Esophagus muscularis mucosa (tissue), 4 donors: ENCODE data around the gene PHLDA1.

Source experiments
- CTCF ChIP-seq, 3 experiments: fragments of 200-600 bp in 2 of 3; fragments of 450-650 bp in 1 of 3; sonication (generic) in 2 of 3; IDR thresholded peaks; one replicate each; pipeline ENCODE4 v1.5.1; 2017 to 2019; ENCODE audit warnings: antibody characterized with exemption in 3 of 3, mild to moderate bottlenecking in 2 of 3, moderate library complexity in 1 of 3
- EP300 ChIP-seq: sonication (generic); formaldehyde crosslinking; IDR thresholded peaks from one replicate; pipeline ENCODE4 v1.6.1; 2017; ENCODE audit warnings: antibody characterized with exemption
- POLR2A ChIP-seq: fragments of 450-650 bp; IDR thresholded peaks from one replicate; pipeline ENCODE4 v1.6.1; 2017; ENCODE audit warnings: antibody characterized with exemption, moderate library complexity, mild to moderate bottlenecking, low read depth

- TF ChIP-seq POLR2A (no peak), EP300 (no peak), CTCF (IDR thresholded peaks at IDR 0.05) (no peak)
These were observed 9.8 kb upstream of the PHLDA1 start for GRCh38 chr12:76041406-76041805.
